Activated CD8-positive, alpha-beta memory T cell treated with anti-CD3 and anti-CD28 coated beads, Interleukin-2, amount 50 U/mL, for 4 hours (primary cell): ENCODE results near the gene PRXL2B.
A peak's percentile ranks its signal among the peaks of the same experiment; 100 is the strongest.
"Not testable (repeated sequence)": the region's sequence is repeated elsewhere in the genome, so short reads cannot be mapped to it uniquely, and the experiment has no call there.

Source experiments
- DNase-seq: peaks from one replicate; pipeline ENCODE4 v3.0.0-alpha.2; 2020

The PRXL2B gene

GRCh38 chr1:2551544-2551943 is 35.0 kb upstream of the PRXL2B start:
- DNase-seq, result not testable (repeated sequence)

GRCh38 chr1:2552189-2552588 is 34.4 kb upstream of the PRXL2B start:
- no peak for DNase-seq

GRCh38 chr1:2553076-2553475 is 33.5 kb upstream of the PRXL2B start:
- not testable (repeated sequence) for DNase-seq

GRCh38 chr1:2553871-2554620 is 32.5 kb upstream of the PRXL2B start:
- no peak for DNase-seq

GRCh38 chr1:2554621-2555387 is 31.8 kb upstream of the PRXL2B start:
- DNase-seq, result peak; percentile 70

GRCh38 chr1:2555634-2556276 is 30.8 kb upstream of the PRXL2B start:
- DNase-seq, result peak; percentile 62

GRCh38 chr1:2556277-2556677 is 30.3 kb upstream of the PRXL2B start, which contains the start of gene TNFRSF14:
TSS of gene TNFRSF14 (plus strand) at chr1:2556371. CDS start at chr1:2556665, 294 bp downstream.
- peak; percentile 70 for DNase-seq

- DNase-seq, result no peak
These were observed 29.7 kb upstream of the PRXL2B start for GRCh38 chr1:2556678-2557481.

- no peak for DNase-seq
These were observed 28.8 kb upstream of the PRXL2B start for GRCh38 chr1:2557482-2558400.

GRCh38 chr1:2558420-2558819 is 28.2 kb upstream of the PRXL2B start:
- DNase-seq, result no peak

GRCh38 chr1:2558861-2559260 is 27.7 kb upstream of the PRXL2B start:
- no peak for DNase-seq

- no peak for DNase-seq
These were observed 26.9 kb upstream of the PRXL2B start for GRCh38 chr1:2559509-2560298.

GRCh38 chr1:2560299-2561073 is 26.1 kb upstream of the PRXL2B start:
- no peak for DNase-seq

- DNase-seq, result no peak
These were observed 25.1 kb upstream of the PRXL2B start for GRCh38 chr1:2561446-2561845.

GRCh38 chr1:2561898-2562895 is 24.4 kb upstream of the PRXL2B start:
- no peak for DNase-seq

GRCh38 chr1:2563205-2563604 is 23.4 kb upstream of the PRXL2B start:
- no peak for DNase-seq

GRCh38 chr1:2564006-2564814 is 22.4 kb upstream of the PRXL2B start:
- DNase-seq, result no peak
